ENCODE results near the gene DLG4. TPM values are rescaled to one million over a fixed set of nuclear protein-coding genes. Genes with fewer than 3 reads are reported as not detected.

DLG4 gene
- total RNA-seq, 1 donor from 2014 or later, result 9.6 TPM

- intact Hi-C loops (cut with micrococcal nuclease), result no loop called here
Measured at GRCh38 chr17:7218166-7218565, 1.5 kb downstream of the DLG4 start.

GRCh38 chr17:7217113-7217987 is 2.3 kb downstream of the DLG4 start:
- intact Hi-C loops (cut with micrococcal nuclease), result no loop called here

GRCh38 chr17:7216242-7217112 is 3.2 kb downstream of the DLG4 start:
- intact Hi-C loops (cut with micrococcal nuclease), result no loop called here

GRCh38 chr17:7215652-7216180 is 3.9 kb downstream of the DLG4 start:
- intact Hi-C loops (cut with micrococcal nuclease), result no loop called here

GRCh38 chr17:7215136-7215638 is 4.4 kb downstream of the DLG4 start:
- intact Hi-C loops (cut with micrococcal nuclease), result no loop called here

- intact Hi-C loops (cut with micrococcal nuclease), result loop anchor here (1.0 to 5.0 kb wide), 6 partner anchors 9 to 177 kb away; partner anchors contain the start of genes DVL2, EIF5A, ELP5 and PHF23
Measured at GRCh38 chr17:7214300-7215135, 5.1 kb downstream of the DLG4 start.

- intact Hi-C loops (cut with micrococcal nuclease), result loop anchor here (1.0 to 5.0 kb wide), 6 partner anchors 9 to 177 kb away; partner anchors contain the start of genes DVL2, EIF5A, ELP5 and PHF23
Measured at GRCh38 chr17:7213895-7214299, 5.7 kb downstream of the DLG4 start.

- intact Hi-C loops (cut with micrococcal nuclease), result loop anchor here (5.0 kb wide), 1 partner anchor 174 kb away; the partner anchor contains the start of gene SLC16A13
Measured at GRCh38 chr17:7211491-7212273, 8.0 kb downstream of the DLG4 start.

- intact Hi-C loops (cut with micrococcal nuclease), result no loop called here
Measured at GRCh38 chr17:7208754-7209460, 10.7 kb downstream of the DLG4 start.

GRCh38 chr17:7208027-7208571 is 11.5 kb downstream of the DLG4 start:
- intact Hi-C loops (cut with micrococcal nuclease), result no loop called here

GRCh38 chr17:7207120-7208001 is 12.3 kb downstream of the DLG4 start:
- intact Hi-C loops (cut with micrococcal nuclease), result no loop called here

- intact Hi-C loops (cut with micrococcal nuclease), result loop anchor here (1.0 kb wide), 2 partner anchors 9 to 47 kb away; partner anchors contain the start of gene ELP5
Measured at GRCh38 chr17:7205561-7205960, 14.1 kb downstream of the DLG4 start.

- intact Hi-C loops (cut with micrococcal nuclease), result loop anchor here (1.0 kb wide), 2 partner anchors 9 to 47 kb away; partner anchors contain the start of gene ELP5
Measured at GRCh38 chr17:7204828-7205461, 14.7 kb downstream of the DLG4 start.

- intact Hi-C loops (cut with micrococcal nuclease), result no loop called here
Measured at GRCh38 chr17:7204336-7204735, 15.3 kb downstream of the DLG4 start.

GRCh38 chr17:7203391-7203790 is 16.2 kb downstream of the DLG4 start:
- intact Hi-C loops (cut with micrococcal nuclease), result no loop called here

GRCh38 chr17:7196651-7197401 is 22.8 kb downstream of the DLG4 start:
- intact Hi-C loops (cut with micrococcal nuclease), result no loop called here

All from T-helper 2 cell treated with Interferon-gamma antibody and Interleukin-4, amounts not matched to agents 100 ng/mL and 5 ng/mL, for 36 hours (primary cell).